Astrocyte of the cerebellum (primary cell): ENCODE data around the gene RIMOC1.

Experiments
- DNase-seq: peaks from one replicate; pipeline ENCODE4 v3.0.0-alpha.2; 2011; ENCODE audit warnings: low read depth
- H3K4me3 ChIP-seq: 2 replicates; pipeline ENCODE4 v1.5.1; 2011; ENCODE audit warnings: mild to moderate bottlenecking, low read depth, low read length, moderate library complexity
- CTCF ChIP-seq: IDR thresholded peaks from 2 replicates; pipeline ENCODE4 v1.5.1; 2012; ENCODE audit warnings: low read length, low read depth, moderate library complexity, mild to moderate bottlenecking; ENCODE audit errors: missing control alignments
- in situ Hi-C: cut with HindIII; loops from 2 replicates; pipeline ENCODE4 v1.10.0; 2017; ENCODE audit warnings: low sequenced_read_pairs

Gene RIMOC1

DNA sequence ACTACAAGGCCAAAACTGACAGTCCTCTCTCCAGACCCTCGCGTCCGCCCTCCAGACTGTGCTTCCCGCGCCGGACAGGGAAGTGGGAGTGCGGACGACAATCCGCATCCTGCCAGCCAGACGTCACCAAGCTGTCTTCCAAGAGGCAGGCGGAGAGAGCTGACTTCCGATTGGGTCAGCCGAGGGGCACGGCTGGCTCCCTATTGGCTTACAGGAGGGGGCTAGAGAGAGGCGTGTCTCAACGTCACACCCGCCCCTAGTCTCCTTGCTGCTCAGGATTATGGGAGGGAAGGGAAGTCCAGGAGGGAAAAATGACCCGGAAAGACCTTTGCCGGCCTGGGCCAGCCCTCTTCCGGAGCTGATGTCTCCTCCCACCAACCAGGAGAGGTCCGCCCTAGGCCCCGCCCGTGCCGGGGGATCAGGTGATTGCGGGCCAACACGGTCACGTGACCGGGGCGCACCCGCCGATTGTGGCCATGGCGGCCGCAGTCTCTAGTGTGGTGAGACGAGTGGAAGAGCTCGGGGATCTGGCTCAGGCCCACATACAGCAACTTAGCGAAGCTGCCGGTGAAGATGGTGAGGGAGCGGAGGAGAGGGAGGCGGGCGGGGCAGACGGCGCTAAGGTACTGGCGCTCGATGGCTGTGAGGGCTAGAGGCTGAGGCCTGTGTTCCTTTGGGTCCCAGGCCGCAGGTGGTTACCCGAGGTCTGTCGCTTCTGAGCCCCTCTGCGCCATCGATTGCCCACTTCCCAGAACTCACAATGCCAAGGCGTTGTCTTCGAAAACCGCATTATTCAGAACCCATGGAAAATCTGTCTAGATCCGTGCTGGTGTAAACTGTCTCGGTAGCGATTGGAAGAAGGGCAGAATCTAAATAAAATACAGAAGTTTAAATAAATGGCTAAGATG, at the start of gene RIMOC1:
Gene RIMOC1, plus strand, starts transcription at position 453 of the 908 bp plus-strand sequence. Its CDS starts 24 bp downstream, at position 477.
- in situ Hi-C loops = no loop called here
- peak; percentile 99 for DNase-seq
- H3K4me3 ChIP-seq = peak within 1 kb of the TSS; percentile 85
- no peak for TF ChIP-seq CTCF

DNA sequence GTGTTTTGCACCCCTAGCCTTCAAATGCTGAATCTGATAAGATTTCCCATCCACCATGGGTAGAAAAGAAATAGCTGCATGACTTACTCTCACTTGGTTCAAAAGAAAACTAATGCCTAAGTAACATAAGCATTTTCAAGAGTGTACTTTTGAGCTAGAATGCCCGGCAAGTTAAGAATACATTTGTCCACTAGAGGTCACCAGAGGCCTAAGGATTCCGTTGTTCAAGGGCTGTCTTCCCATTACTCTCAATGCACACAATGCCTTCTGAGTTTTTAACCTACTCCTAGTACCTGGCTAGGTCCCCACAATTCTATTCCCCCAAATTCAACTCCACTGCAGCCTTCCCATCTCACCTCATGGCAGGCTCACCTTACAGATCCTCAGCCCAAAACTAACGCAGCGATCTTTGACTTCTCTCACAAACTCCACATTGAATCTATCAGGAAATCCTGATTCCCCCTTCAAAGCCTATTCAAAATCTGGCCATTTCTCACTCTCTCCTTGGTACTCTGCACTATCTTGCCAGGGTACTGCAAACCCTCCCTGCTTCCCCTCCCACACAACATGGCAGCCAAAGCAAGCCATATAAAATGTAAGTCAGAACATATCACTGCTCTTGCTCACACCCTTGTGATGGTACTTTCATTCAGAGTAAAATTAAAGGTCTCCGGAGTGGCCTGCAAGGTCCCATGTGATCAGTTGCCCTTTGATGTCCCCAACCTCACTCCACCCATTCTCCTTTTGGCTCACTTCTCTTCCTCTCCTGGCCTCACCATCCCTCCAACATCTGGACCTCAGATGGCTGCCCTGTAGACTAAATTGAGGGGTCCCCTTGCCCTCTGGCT, 47.3 kb upstream of the RIMOC1 start:
- in situ Hi-C loops = no loop called here
- H3K4me3 ChIP-seq = no peak overlapping the region
- peak; percentile 69 for TF ChIP-seq CTCF
- peak; percentile 73 for DNase-seq

GRCh38 chr5:41857989-41858388, 46.2 kb upstream of the RIMOC1 start:
- H3K4me3 ChIP-seq = no peak overlapping the region
- TF ChIP-seq CTCF = no peak
- DNase-seq = no peak
- in situ Hi-C loops = no loop called here

GRCh38 chr5:41858890-41859289, 45.3 kb upstream of the RIMOC1 start:
- no peak for DNase-seq
- in situ Hi-C loops = no loop called here
- H3K4me3 ChIP-seq = no peak overlapping the region
- TF ChIP-seq CTCF = no peak

- H3K4me3 ChIP-seq = no peak overlapping the region
- in situ Hi-C loops = no loop called here
- no peak for TF ChIP-seq CTCF
- no peak for DNase-seq
Observed at GRCh38 chr5:41863871-41864486, 40.2 kb upstream of the RIMOC1 start.

- in situ Hi-C loops = no loop called here
- TF ChIP-seq CTCF = no peak
- no peak for DNase-seq
- H3K4me3 ChIP-seq = peak overlapping the region; percentile 84
Observed at GRCh38 chr5:41869151-41869723, 34.9 kb upstream of the RIMOC1 start.
